Endometrial microvascular endothelial cells (primary cell): ENCODE data around the gene PDE1C. TPM values are rescaled to one million over a fixed set of nuclear protein-coding genes. Genes with fewer than 3 reads are reported as not detected.

Experiments used
- in situ Hi-C: cut with HindIII; loops from 2 replicates; pipeline ENCODE4 v1.10.0; 2017; ENCODE audit warnings: low sequenced_read_pairs, low pct_unique_long_range_greater_than_20kb; ENCODE audit errors: inconsistent ontology term
- total RNA-seq: library from RNA; depleted of rRNA; stranded (reverse); fragments of >200 nt; gene quantifications from one replicate; pipeline ENCODE4 v1.2.3, GENCODE V29; 2015; ENCODE audit errors: inconsistent ontology term

PDE1C gene
- total RNA-seq, 1 donor from 2014 or later, result 7.7 TPM

DNA sequence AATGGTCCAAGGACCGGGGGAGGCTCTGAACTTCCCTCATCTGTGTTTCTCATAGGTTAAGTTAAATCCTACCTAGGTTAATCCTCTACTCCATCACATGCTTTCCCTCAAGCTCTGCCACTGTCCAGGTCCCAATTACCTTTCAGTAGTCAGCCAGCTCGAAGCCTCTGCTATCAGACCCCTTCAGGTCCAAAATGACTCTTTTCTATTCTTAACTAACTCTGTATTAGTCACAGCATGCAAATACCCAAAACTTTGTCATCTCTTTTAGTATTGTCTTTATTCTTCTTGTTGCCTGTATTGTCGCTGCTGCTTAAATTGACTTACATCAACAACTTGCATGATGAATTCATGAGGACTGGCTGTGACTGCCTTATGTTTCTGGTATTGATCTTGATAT, 367.9 kb downstream of the PDE1C start:
- in situ Hi-C loops, result no loop called here
